GM12878 (cell line): ENCODE results near the gene GUK1. TPM values are rescaled to one million over a fixed set of nuclear protein-coding genes. Genes with fewer than 3 reads are reported as not detected.

Experiments
- CREB1 ChIP-seq: IDR thresholded peaks from 2 replicates; pipeline ENCODE4 v1.6.1; 2012; ENCODE audit warnings: low read depth, mild to moderate bottlenecking, inconsistent platforms
- DPF2 ChIP-seq: fragments of 450-650 bp; IDR thresholded peaks from 2 replicates; pipeline ENCODE4 v1.6.1; 2017; ENCODE audit warnings: mild to moderate bottlenecking
- IKZF2 ChIP-seq, 2 experiments: fragments of 450-650 bp; IDR thresholded peaks; 2 replicates each; pipeline ENCODE4 v1.6.1; 2017; ENCODE audit warnings: mild to moderate bottlenecking in 2 of 2, moderate library complexity in 2 of 2
- NFXL1 ChIP-seq: fragments of 450-650 bp; IDR thresholded peaks from 2 replicates; pipeline ENCODE4 v1.6.1; 2017; ENCODE audit warnings: antibody characterized with exemption, mild to moderate bottlenecking, borderline replicate concordance
- ZBED1 ChIP-seq: IDR thresholded peaks from 2 replicates; pipeline ENCODE4 v1.6.1; 2016; ENCODE audit warnings: borderline replicate concordance
- polyA plus RNA-seq, 11 experiments: library from polyadenylated mRNA; depleted of rRNA in 4 of 11; unstranded in 6 of 11; stranded (reverse) in 5 of 11; fragments of >200 nt; fragmentation: Nextera tagmentation in 4 of 11; fragmentation: Illumina TruSeq in 1 of 11; extraction: Ambion mirVana in 4 of 11; extraction: Trizol in 1 of 11; gene quantifications; 1 replicate in 1 of 11; 2 replicates in 10 of 11; pipeline versions ENCODE4 v1.2.1 to v1.2.3, GENCODE V29; 2011 to 2016; ENCODE audit warnings: inconsistent platforms in 2 of 11, missing spikeins in 2 of 11, low read depth in 1 of 11
- total RNA-seq, 4 experiments: library from RNA; depleted of rRNA in 3 of 4; stranded (reverse); fragments of >200 nt in 3 of 4; fragmentation: Illumina TruSeq in 1 of 4; extraction: Trizol in 1 of 4; gene quantifications; 2 replicates each; pipeline versions ENCODE4 v1.2.1 to v1.2.3, GENCODE V29; 2013 to 2021
- TF ChIP-seq, protein P1 (sequence below): fragments of 450-650 bp; formaldehyde crosslinking; IDR thresholded peaks from 2 replicates; pipeline ENCODE4 v1.4.0; 2022; ENCODE audit warnings: mild to moderate bottlenecking, moderate library complexity
- TF ChIP-seq, protein P2 (sequence below): IDR thresholded peaks from 2 replicates; pipeline ENCODE4 v1.6.1; 2011; ENCODE audit warnings: borderline replicate concordance, low read depth, mild to moderate bottlenecking, moderate library complexity, low read length; ENCODE audit not compliant: insufficient read depth, poor library complexity, severe bottlenecking
- TF ChIP-seq, protein P3 (sequence below): fragments of 450-650 bp; IDR thresholded peaks from 2 replicates; pipeline ENCODE4 v1.6.1; 2016; ENCODE audit warnings: mild to moderate bottlenecking, moderate library complexity, borderline replicate concordance

Gene GUK1
- total and polyA plus RNA-seq, 10 of the 15 experiments (the other 5 are each of a cell fraction or from before 2014, with no cell fraction given): 6.3 to 357 (median 203) TPM

DNA sequence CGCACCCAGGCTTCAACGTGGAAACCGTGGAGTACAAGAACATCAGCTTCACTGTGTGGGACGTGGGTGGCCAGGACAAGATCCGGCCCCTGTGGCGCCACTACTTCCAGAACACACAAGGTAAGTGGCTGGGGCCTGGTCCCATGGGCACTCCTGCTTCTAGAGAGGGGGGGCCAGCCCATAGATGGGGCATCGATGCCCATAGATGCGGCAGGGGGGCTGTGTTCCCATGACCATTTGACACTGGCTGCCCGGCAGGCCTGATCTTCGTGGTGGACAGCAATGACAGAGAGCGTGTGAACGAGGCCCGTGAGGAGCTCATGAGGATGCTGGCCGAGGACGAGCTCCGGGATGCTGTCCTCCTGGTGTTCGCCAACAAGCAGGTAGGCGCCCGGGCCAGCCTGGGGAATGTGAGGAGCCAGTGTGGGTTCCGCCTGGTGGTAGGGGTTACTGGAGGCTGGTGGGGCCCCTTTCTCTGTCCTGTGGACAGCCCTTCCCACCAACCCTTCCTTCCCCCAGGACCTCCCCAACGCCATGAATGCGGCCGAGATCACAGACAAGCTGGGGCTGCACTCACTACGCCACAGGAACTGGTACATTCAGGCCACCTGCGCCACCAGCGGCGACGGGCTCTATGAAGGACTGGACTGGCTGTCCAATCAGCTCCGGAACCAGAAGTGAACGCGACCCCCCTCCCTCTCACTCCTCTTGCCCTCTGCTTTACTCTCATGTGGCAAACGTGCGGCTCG, 42.6 kb upstream of the GUK1 start (continued):
- TF ChIP-seq, protein P1, sequence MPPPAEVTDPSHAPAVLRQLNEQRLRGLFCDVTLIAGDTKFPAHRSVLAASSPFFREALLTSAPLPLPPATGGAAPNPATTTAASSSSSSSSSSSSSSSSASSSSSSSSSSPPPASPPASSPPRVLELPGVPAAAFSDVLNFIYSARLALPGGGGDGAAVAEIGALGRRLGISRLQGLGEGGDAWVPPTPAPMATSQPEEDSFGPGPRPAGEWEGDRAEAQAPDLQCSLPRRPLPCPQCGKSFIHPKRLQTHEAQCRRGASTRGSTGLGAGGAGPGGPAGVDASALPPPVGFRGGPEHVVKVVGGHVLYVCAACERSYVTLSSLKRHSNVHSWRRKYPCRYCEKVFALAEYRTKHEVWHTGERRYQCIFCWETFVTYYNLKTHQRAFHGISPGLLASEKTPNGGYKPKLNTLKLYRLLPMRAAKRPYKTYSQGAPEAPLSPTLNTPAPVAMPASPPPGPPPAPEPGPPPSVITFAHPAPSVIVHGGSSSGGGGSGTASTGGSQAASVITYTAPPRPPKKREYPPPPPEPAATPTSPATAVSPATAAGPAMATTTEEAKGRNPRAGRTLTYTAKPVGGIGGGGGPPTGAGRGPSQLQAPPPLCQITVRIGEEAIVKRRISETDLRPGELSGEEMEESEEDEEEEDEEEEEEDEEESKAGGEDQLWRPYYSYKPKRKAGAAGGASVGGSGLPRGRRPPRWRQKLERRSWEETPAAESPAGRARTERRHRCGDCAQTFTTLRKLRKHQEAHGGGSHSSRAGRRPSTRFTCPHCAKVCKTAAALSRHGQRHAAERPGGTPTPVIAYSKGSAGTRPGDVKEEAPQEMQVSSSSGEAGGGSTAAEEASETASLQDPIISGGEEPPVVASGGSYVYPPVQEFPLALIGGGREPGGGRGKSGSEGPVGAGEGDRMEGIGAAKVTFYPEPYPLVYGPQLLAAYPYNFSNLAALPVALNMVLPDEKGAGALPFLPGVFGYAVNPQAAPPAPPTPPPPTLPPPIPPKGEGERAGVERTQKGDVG: no peak
- TF ChIP-seq DPF2: no peak
- no peak for TF ChIP-seq NFXL1
- no peak for TF ChIP-seq ZBED1
- TF ChIP-seq CREB1: no peak
- TF ChIP-seq, protein P2, sequence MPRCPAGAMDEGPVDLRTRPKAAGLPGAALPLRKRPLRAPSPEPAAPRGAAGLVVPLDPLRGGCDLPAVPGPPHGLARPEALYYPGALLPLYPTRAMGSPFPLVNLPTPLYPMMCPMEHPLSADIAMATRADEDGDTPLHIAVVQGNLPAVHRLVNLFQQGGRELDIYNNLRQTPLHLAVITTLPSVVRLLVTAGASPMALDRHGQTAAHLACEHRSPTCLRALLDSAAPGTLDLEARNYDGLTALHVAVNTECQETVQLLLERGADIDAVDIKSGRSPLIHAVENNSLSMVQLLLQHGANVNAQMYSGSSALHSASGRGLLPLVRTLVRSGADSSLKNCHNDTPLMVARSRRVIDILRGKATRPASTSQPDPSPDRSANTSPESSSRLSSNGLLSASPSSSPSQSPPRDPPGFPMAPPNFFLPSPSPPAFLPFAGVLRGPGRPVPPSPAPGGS: no peak
- TF ChIP-seq IKZF2 (IDR thresholded peaks at IDR 0.05): no peak
- TF ChIP-seq, protein P3, sequence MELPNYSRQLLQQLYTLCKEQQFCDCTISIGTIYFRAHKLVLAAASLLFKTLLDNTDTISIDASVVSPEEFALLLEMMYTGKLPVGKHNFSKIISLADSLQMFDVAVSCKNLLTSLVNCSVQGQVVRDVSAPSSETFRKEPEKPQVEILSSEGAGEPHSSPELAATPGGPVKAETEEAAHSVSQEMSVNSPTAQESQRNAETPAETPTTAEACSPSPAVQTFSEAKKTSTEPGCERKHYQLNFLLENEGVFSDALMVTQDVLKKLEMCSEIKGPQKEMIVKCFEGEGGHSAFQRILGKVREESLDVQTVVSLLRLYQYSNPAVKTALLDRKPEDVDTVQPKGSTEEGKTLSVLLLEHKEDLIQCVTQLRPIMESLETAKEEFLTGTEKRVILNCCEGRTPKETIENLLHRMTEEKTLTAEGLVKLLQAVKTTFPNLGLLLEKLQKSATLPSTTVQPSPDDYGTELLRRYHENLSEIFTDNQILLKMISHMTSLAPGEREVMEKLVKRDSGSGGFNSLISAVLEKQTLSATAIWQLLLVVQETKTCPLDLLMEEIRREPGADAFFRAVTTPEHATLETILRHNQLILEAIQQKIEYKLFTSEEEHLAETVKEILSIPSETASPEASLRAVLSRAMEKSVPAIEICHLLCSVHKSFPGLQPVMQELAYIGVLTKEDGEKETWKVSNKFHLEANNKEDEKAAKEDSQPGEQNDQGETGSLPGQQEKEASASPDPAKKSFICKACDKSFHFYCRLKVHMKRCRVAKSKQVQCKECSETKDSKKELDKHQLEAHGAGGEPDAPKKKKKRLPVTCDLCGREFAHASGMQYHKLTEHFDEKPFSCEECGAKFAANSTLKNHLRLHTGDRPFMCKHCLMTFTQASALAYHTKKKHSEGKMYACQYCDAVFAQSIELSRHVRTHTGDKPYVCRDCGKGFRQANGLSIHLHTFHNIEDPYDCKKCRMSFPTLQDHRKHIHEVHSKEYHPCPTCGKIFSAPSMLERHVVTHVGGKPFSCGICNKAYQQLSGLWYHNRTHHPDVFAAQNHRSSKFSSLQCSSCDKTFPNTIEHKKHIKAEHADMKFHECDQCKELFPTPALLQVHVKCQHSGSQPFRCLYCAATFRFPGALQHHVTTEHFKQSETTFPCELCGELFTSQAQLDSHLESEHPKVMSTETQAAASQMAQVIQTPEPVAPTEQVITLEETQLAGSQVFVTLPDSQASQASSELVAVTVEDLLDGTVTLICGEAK: no peak
